ENCODE data around the gene CALHM2. TPM values are rescaled to one million over a fixed set of nuclear protein-coding genes. Genes with fewer than 3 reads are reported as not detected.

CALHM2 gene
- total and polyA plus RNA-seq, 4 donors, result 6.2 to 13.5 (median 10.2) TPM

DNA sequence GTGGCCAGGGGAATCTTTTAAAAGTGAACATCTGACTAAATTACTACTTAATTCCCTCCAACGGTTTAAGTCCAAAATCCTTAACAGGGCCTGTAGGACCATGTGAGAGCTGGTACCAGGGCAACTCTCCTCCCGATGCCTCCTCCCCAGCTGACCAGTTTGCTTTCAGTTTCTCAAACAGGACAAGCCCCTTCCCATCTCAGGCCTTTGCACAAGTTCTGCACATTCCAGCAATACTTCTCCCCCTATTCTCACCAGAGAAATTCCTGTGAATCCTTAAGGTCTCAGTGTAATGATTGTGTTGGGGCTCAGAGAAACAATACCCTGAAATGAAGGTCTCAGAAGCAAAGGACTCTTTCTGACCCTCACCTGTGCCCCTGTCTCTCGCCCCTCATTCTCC lies 14.6 kb upstream of the CALHM2 start:
- DNase-seq (ENCODE audit: low read depth in 4 of 6, low spot score in 6 of 6), result no peak
- Histone ChIP-seq H3K9me3 (ENCODE audit: control insufficient read depth, insufficient read depth, low read length) (no peaks in the 10 kb centered on the region), H3K36me3 (ENCODE audit: control insufficient read depth, insufficient read depth, low read length) (no peaks in the 10 kb centered on the region), H3K4me3 (ENCODE audit: low read depth, low read length) (no peak overlapping the region), H3K27ac (ENCODE audit: low read depth, low read length) (no peak overlapping the region), H3K4me1 (ENCODE audit: control insufficient read depth, insufficient read depth, low read length) (no peaks in the 10 kb centered on the region), H3K27me3 (ENCODE audit: control insufficient read depth, insufficient read depth, low read length) (no peaks in the 10 kb centered on the region)
- WGBS (ENCODE audit: insufficient coverage), result 71% methylated on average over 3 of the region's 3 CpGs

DNA sequence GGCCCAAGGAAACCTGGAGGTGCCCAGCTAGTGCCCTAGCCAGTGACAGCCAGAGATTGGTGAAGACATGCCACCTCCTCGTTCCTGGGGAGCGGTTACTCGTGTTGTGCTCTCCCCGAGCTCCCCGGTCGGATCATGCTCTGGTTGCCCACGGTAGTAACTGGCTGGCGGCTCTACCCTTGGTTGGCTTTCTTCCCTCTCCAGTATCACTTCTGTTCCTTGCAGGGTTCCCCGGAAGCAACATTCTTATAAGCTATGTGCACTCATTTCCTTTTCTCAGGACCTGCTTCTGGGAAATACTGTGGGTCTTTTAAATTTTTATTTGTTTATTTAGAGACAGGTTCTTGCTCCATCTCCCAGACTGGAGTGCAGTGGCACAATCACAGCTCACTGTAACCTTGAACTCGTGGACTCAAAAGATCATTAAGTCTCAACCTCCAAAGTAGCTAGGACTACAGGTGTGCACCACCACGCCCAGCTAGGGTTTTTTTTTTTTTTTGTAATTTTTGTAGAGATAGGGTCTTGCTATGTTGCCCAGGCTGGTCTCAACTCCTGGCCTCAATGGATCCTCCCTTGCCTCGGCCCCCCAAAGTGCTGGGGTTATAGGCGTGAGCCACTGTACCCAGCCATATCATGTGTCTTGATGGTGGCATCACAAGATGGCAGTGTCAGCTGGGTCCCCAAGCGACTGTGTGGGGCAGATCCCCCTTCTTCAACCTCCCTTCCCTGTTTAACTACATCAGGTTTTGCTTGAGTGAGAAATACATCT lies 13.4 kb upstream of the CALHM2 start:
- DNase-seq (ENCODE audit: low read depth in 4 of 6, low spot score in 6 of 6), result no peak
- H3K4me3 ChIP-seq (ENCODE audit: low read depth, low read length), result no peak overlapping the region
- no peaks in the 10 kb centered on the region for H3K36me3 ChIP-seq (ENCODE audit: control insufficient read depth, insufficient read depth, low read length)
- H3K27ac ChIP-seq (ENCODE audit: low read depth, low read length), result no peak overlapping the region
- no peaks in the 10 kb centered on the region for H3K9me3 ChIP-seq (ENCODE audit: control insufficient read depth, insufficient read depth, low read length)
- no peaks in the 10 kb centered on the region for H3K4me1 ChIP-seq (ENCODE audit: control insufficient read depth, insufficient read depth, low read length)
- WGBS (ENCODE audit: insufficient coverage), result 90% methylated on average over 9 of the region's 14 CpGs
- H3K27me3 ChIP-seq (ENCODE audit: control insufficient read depth, insufficient read depth, low read length), result no peaks in the 10 kb centered on the region

DNA sequence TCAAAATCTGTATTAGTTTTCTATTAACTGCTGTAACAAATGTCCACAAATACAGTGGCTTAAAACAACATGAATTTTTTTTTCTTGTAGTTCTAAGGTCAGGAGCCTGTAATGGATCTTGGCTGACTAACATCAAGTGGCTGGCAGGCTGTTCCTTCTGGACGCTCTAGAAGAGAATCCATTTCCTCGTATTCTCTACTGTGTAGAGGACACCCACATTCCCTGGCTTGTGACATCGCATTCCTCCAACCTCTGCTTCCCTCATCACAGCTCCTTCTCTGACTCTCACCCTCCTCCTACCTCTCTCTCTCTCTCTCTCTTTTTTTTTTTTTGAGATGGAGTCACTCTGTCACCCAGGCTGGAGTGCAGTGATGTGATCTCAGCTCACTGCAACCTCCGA lies 11.3 kb upstream of the CALHM2 start:
- Histone ChIP-seq H3K4me3 (ENCODE audit: low read depth, low read length) (no peak overlapping the region), H3K27ac (ENCODE audit: low read depth, low read length) (no peak overlapping the region), H3K9me3 (ENCODE audit: control insufficient read depth, insufficient read depth, low read length) (no peaks in the 10 kb centered on the region), H3K27me3 (ENCODE audit: control insufficient read depth, insufficient read depth, low read length) (no peaks in the 10 kb centered on the region), H3K4me1 (ENCODE audit: control insufficient read depth, insufficient read depth, low read length) (no peaks in the 10 kb centered on the region), H3K36me3 (ENCODE audit: control insufficient read depth, insufficient read depth, low read length) (no peaks in the 10 kb centered on the region)
- DNase-seq (ENCODE audit: low read depth in 4 of 6, low spot score in 6 of 6), result no peak
- WGBS (ENCODE audit: insufficient coverage), result 97% methylated on average over 4 of the region's 4 CpGs

DNA sequence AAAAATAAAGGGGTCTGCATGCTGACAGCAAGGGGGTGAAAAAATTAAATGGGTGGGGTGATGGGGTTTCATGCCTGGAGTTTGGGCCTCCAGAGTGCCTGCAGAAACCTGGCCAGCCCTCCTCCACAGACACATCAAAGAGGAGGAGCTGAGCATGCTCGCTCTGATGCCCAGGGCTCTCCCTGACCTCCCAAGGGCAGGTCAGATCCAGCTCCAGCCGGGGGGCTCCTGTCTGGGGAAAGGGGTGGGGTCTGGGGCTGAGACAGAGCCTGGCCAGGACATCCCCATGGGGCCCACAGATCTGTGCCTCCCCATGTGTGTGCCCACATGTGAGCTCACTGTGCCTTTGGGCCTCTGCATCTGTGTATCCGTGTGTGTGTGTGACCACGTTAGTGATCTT lies 7.4 kb upstream of the CALHM2 start:
- Histone ChIP-seq H3K4me3 (ENCODE audit: low read depth, low read length) (no peak overlapping the region), H3K4me1 (ENCODE audit: control insufficient read depth, insufficient read depth, low read length) (no peaks in the 10 kb centered on the region), H3K27me3 (ENCODE audit: control insufficient read depth, insufficient read depth, low read length) (no peaks in the 10 kb centered on the region), H3K36me3 (ENCODE audit: control insufficient read depth, insufficient read depth, low read length) (no peaks in the 10 kb centered on the region), H3K27ac (ENCODE audit: low read depth, low read length) (no peak overlapping the region), H3K9me3 (ENCODE audit: control insufficient read depth, insufficient read depth, low read length) (no peaks in the 10 kb centered on the region)
- 57% methylated on average over 4 of the region's 4 CpGs for WGBS (ENCODE audit: insufficient coverage)
- DNase-seq (ENCODE audit: low read depth in 4 of 6, low spot score in 6 of 6), result no peak

DNA sequence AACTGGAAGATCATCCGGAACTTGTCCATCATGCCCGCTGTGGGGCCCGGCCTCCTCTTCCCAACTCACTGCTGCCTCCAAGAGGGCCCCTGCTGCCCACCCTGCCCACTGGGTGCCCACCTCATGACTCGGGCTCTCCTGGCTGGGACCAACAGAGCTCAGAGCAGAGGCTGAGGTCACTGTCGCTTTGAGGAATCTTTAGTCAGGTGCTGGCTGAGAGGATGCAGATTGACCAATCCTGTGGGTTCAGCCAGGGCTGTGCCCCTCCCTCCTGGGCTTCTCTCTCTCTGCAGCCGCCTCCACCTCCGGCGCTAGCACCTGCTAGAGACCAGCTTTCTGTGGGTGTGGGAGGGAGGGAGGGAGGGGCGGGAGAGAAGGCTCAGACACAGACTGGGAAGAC lies 6.5 kb upstream of the CALHM2 start, which contains the start of gene CALHM1:
Gene CALHM1 (minus strand): TSS at position 181 of the 400 bp plus-strand sequence. CDS start 149 bp downstream, at position 32.
- no peaks in the 10 kb centered on the region for H3K9me3 ChIP-seq (ENCODE audit: control insufficient read depth, insufficient read depth, low read length)
- H3K27ac ChIP-seq (ENCODE audit: low read depth, low read length), result no peak within 1 kb of the TSS
- H3K36me3 ChIP-seq (ENCODE audit: control insufficient read depth, insufficient read depth, low read length), result no peaks in the 10 kb centered on the region
- H3K27me3 ChIP-seq (ENCODE audit: control insufficient read depth, insufficient read depth, low read length), result no peaks in the 10 kb centered on the region
- H3K4me1 ChIP-seq (ENCODE audit: control insufficient read depth, insufficient read depth, low read length), result no peaks in the 10 kb centered on the region
- 77% methylated on average over 5 of the region's 9 CpGs for WGBS (ENCODE audit: insufficient coverage)
- no peak for DNase-seq (ENCODE audit: low read depth in 4 of 6, low spot score in 6 of 6)
- no peak within 1 kb of the TSS for H3K4me3 ChIP-seq (ENCODE audit: low read depth, low read length)

DNA sequence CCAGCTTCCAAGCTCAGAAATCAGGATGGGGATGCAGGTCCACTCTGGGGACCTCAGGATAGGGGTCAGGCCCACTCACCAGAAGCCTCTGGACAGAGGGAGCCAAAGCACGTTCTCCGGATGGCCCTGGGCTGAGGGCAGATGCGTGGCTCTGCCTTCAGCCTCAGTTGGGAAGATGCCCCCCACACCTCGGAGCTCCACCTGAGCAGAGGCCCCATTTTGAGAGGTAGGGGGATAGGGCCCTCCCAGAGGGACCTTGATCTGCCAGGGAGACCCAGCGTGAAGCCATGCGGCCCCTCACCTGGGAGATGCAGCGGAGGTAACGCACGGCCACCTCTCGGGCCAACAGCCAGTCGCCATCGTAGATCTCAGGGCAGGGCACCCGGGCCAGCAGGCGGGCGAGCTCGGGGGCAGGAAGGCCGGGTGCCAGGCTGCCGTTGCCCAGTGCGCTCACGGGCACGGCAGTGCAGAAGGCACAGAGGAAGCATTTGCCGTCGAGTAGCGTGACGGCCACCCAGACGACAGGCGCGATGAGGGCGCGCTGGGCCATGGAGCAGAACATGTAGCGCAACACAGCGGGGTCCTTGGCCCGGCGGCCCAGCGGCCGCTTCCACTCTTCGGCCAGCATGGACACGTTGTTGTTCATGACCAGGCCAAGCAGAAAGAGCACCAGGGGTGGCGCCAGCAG lies 5.9 kb upstream of the CALHM2 start:
- Histone ChIP-seq H3K27me3 (ENCODE audit: control insufficient read depth, insufficient read depth, low read length) (no peaks in the 10 kb centered on the region), H3K27ac (ENCODE audit: low read depth, low read length) (no peak overlapping the region), H3K36me3 (ENCODE audit: control insufficient read depth, insufficient read depth, low read length) (no peaks in the 10 kb centered on the region), H3K4me3 (ENCODE audit: low read depth, low read length) (no peak overlapping the region), H3K9me3 (ENCODE audit: control insufficient read depth, insufficient read depth, low read length) (no peaks in the 10 kb centered on the region), H3K4me1 (ENCODE audit: control insufficient read depth, insufficient read depth, low read length) (no peaks in the 10 kb centered on the region)
- WGBS (ENCODE audit: insufficient coverage), result 94% methylated on average over 39 of the region's 39 CpGs
- no peak for DNase-seq (ENCODE audit: low read depth in 4 of 6, low spot score in 6 of 6)

DNA sequence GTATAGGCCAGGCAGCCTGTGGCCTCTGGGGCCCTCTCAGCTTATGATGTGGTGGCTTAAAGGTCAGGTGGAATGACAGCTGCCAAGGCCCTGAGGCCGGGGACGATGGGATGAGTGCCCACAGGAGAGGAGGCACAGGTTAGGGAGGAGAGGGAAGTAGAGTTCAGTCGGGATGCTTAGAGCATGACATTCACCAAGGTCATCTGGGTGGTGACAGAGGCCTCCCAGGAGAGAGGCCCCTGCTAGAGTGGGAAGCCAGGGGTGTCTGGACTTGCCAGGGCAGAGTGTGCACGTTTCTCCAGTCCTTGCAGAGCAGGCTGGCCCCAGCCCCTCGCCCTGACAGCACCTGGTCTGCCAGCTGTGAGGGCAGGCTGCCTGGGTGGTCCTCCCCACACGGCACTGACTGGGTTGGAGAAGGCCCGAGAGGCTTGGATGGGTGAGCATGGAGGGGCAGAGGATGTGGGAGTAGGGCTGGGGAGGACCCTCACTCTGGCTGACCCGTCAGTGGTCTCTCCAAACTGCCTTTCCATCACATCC lies 5.1 kb upstream of the CALHM2 start:
- Histone ChIP-seq H3K4me3 (ENCODE audit: low read depth, low read length) (no peak overlapping the region), H3K27ac (ENCODE audit: low read depth, low read length) (no peak overlapping the region)
- WGBS (ENCODE audit: insufficient coverage), result 69% methylated on average over 5 of the region's 8 CpGs

DNA sequence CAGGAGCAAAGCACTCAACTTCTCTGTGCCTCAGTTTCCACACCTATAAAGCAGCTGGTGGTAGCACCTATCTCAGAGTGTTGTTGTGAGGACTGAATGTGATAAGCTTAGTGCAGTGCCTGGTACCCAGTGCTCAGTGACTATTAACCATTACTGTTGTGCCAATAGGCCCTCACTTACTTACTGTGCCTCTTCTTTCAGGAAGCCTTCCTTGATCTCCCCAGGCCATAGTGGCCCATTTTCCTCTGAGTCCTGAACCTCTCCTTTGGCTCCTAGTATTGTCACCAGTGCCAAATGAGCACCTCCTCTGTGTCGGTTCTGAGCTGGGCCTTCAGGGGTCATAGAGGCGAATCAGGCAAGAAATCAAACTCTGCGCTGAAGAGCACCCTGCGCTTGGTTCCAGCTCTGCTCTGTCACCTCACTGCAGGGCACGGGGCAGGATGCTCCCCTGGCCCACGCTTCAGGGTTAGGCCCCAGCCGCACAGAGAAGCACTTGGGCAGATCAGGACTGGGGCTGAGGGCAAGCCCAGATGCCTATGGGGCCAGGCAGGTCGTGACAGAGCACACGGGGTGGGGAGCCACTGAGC lies 4.0 kb upstream of the CALHM2 start:
- WGBS (ENCODE audit: insufficient coverage), result 86% methylated on average over 9 of the region's 9 CpGs
- Histone ChIP-seq H3K27me3 (ENCODE audit: control insufficient read depth, insufficient read depth, low read length) (peaks cover 2% of the 10 kb centered on the region), H3K4me3 (ENCODE audit: low read depth, low read length) (no peak overlapping the region), H3K4me1 (ENCODE audit: control insufficient read depth, insufficient read depth, low read length) (peaks cover 16% of the 10 kb centered on the region), H3K27ac (ENCODE audit: low read depth, low read length) (no peak overlapping the region), H3K9me3 (ENCODE audit: control insufficient read depth, insufficient read depth, low read length) (no peaks in the 10 kb centered on the region), H3K36me3 (ENCODE audit: control insufficient read depth, insufficient read depth, low read length) (peaks cover 7% of the 10 kb centered on the region)
- no peak for DNase-seq (ENCODE audit: low read depth in 4 of 6, low spot score in 6 of 6)

More for the DNA sequence above, 5.1 kb upstream of the CALHM2 start:
- H3K9me3 ChIP-seq (ENCODE audit: control insufficient read depth, insufficient read depth, low read length), result no peaks in the 10 kb centered on the region
- no peaks in the 10 kb centered on the region for H3K36me3 ChIP-seq (ENCODE audit: control insufficient read depth, insufficient read depth, low read length)
- H3K27me3 ChIP-seq (ENCODE audit: control insufficient read depth, insufficient read depth, low read length), result no peaks in the 10 kb centered on the region
- H3K4me1 ChIP-seq (ENCODE audit: control insufficient read depth, insufficient read depth, low read length), result peaks cover 5% of the 10 kb centered on the region
- no peak for DNase-seq (ENCODE audit: low read depth in 4 of 6, low spot score in 6 of 6)

DNA sequence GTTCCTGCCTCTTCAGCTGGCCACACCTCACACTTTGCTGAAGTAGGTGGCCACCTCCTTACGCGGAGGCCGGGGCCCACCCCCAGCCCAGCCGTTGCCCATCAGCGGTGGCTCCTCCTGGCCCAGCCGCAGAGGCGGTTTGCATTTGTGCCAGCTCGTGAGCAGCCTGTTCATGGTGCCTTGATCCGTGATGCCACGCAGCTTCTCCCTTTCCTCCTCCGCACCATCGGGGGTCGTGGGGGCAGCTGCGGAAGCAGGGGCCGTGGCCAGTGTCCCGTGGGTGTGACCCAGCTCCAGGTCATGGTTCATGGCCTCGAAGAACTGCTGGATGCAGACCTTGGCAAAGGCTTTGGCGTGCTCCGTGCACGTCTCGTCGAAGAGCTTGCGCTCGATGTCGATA lies 3.1 kb upstream of the CALHM2 start:
- 88% methylated on average over 25 of the region's 25 CpGs for WGBS (ENCODE audit: insufficient coverage)

More for the DNA sequence above, 3.1 kb upstream of the CALHM2 start:
- no peak overlapping the region for H3K27ac ChIP-seq (ENCODE audit: low read depth, low read length)
- peaks cover 22% of the 10 kb centered on the region for H3K4me1 ChIP-seq (ENCODE audit: control insufficient read depth, insufficient read depth, low read length)
- H3K36me3 ChIP-seq (ENCODE audit: control insufficient read depth, insufficient read depth, low read length), result peaks cover 9% of the 10 kb centered on the region
- no peak overlapping the region for H3K4me3 ChIP-seq (ENCODE audit: low read depth, low read length)
- DNase-seq (ENCODE audit: low read depth in 4 of 6, low spot score in 6 of 6), result no peak
- no peaks in the 10 kb centered on the region for H3K9me3 ChIP-seq (ENCODE audit: control insufficient read depth, insufficient read depth, low read length)
- H3K27me3 ChIP-seq (ENCODE audit: control insufficient read depth, insufficient read depth, low read length), result peaks cover 2% of the 10 kb centered on the region
